ENCODE measurements around the gene OAS3.

GRCh38 chr12:112941528-112942335, 3.5 kb downstream of the OAS3 start:
- TF ChIP-seq CTCF (IDR thresholded peaks at IDR 0.05) (no peak), POLR2A (IDR thresholded peaks at IDR 0.05) (no peak), POLR2AphosphoS5 (IDR thresholded peaks at IDR 0.05) (no peak)

Data from suprapubic skin (tissue), 4 donors.